ENCODE results near the gene AGK. TPM values are rescaled to one million over a fixed set of nuclear protein-coding genes. Genes with fewer than 3 reads are reported as not detected.

AGK gene
- total RNA-seq, 4 donors from 2014 or later: 17.3 to 22.5 (median 19.7) TPM

- no peak for TF ChIP-seq CTCF (IDR thresholded peaks at IDR 0.05)
- DNase-seq (ENCODE audit: low spot score) (no peak), ATAC-seq (ENCODE audit: low FRiP score) (no peak)
These were observed 141.9 kb downstream of the AGK start for GRCh38 chr7:141693082-141693481.

GRCh38 chr7:141695803-141696289 is 144.6 kb downstream of the AGK start:
- TF ChIP-seq CTCF (IDR thresholded peaks at IDR 0.05): no peak
- ATAC-seq (ENCODE audit: low FRiP score): no peak

GRCh38 chr7:141696348-141696747 is 145.1 kb downstream of the AGK start:
- DNase-seq (ENCODE audit: low spot score) (no peak), ATAC-seq (ENCODE audit: low FRiP score) (no peak)
- no peak for TF ChIP-seq CTCF (IDR thresholded peaks at IDR 0.05)

More at GRCh38 chr7:141695803-141696289, 144.6 kb downstream of the AGK start:
- DNase-seq (ENCODE audit: low spot score): no peak

- DNase-seq (ENCODE audit: low spot score): no peak
- no peak for TF ChIP-seq CTCF (IDR thresholded peaks at IDR 0.05)
These were observed 146.1 kb downstream of the AGK start for GRCh38 chr7:141697211-141697871.

GRCh38 chr7:141698247-141699015 is 147.2 kb downstream of the AGK start:
- ATAC-seq (ENCODE audit: low FRiP score) (no peak), DNase-seq (ENCODE audit: low spot score) (no peak)
- TF ChIP-seq CTCF (IDR thresholded peaks at IDR 0.05): no peak

More at GRCh38 chr7:141697211-141697871, 146.1 kb downstream of the AGK start:
- no peak for ATAC-seq (ENCODE audit: low FRiP score)

- no peak for ATAC-seq (ENCODE audit: low FRiP score)
- DNase-seq (ENCODE audit: low spot score): no peak
- TF ChIP-seq CTCF (IDR thresholded peaks at IDR 0.05): no peak
These were observed 148.7 kb downstream of the AGK start for GRCh38 chr7:141699860-141700259.
